OCI-LY1 (cell line): ENCODE measurements around the gene SLC22A1.

Experiments used
- H2AFZ ChIP-seq: fragments of 200-600 bp; sonication (generic), shearing (Covaris generic); 2 replicates; pipeline ENCODE4 v1.6.0; 2014; ENCODE audit warnings: antibody characterized with exemption, mild to moderate bottlenecking, low read length
- H3F3A ChIP-seq: fragments of 200-600 bp; sonication (generic), shearing (Covaris generic); 2 replicates; pipeline ENCODE4 v1.6.0; 2014; ENCODE audit warnings: mild to moderate bottlenecking, antibody characterized with exemption, low read length, moderate library complexity; ENCODE audit not compliant: insufficient read depth
- H3K27ac ChIP-seq: fragments of 200-600 bp; sonication (generic); 2 replicates; pipeline ENCODE4 v1.5.1; 2014; ENCODE audit warnings: low read length, mixed run types, mild to moderate bottlenecking, low read depth; ENCODE audit not compliant: poor library complexity, severe bottlenecking
- H3K27me3 ChIP-seq: fragments of 200-600 bp; sonication (generic); 2 replicates; pipeline ENCODE4 v1.6.0; 2014; ENCODE audit warnings: antibody characterized with exemption, mild to moderate bottlenecking, low read length, moderate library complexity; ENCODE audit not compliant: insufficient read depth
- H3K36me3 ChIP-seq: fragments of 200-600 bp; sonication (generic); 2 replicates; pipeline ENCODE4 v1.6.1; 2014; ENCODE audit warnings: mild to moderate bottlenecking, antibody characterized with exemption, low read length, moderate library complexity, mixed read lengths; ENCODE audit not compliant: insufficient read depth
- H3K4me1 ChIP-seq: fragments of 200-600 bp; sonication (generic); 2 replicates; pipeline ENCODE4 v1.5.1; 2014; ENCODE audit warnings: mild to moderate bottlenecking, low read length, moderate library complexity; ENCODE audit not compliant: insufficient read depth, severe bottlenecking
- H3K4me2 ChIP-seq: fragments of 200-600 bp; sonication (generic), shearing (Covaris generic); 2 replicates; pipeline ENCODE4 v1.6.1; 2014; ENCODE audit warnings: low read length
- H3K4me3 ChIP-seq: fragments of 200-600 bp; sonication (generic); 2 replicates; pipeline ENCODE4 v1.5.1; 2014; ENCODE audit warnings: low read length, low read depth, mild to moderate bottlenecking, mixed read lengths; ENCODE audit not compliant: poor library complexity, severe bottlenecking
- H3K79me2 ChIP-seq: fragments of 200-600 bp; shearing (Covaris generic); 2 replicates; pipeline ENCODE4 v1.6.1; 2016; ENCODE audit warnings: mixed run types, low read length, mixed read lengths; ENCODE audit not compliant: insufficient read depth
- H3K9ac ChIP-seq: fragments of 200-600 bp; sonication (generic), shearing (Covaris generic); 2 replicates; pipeline ENCODE4 v1.6.1; 2014; ENCODE audit warnings: mild to moderate bottlenecking, low read length, mixed read lengths
- H3K9me2 ChIP-seq: fragments of 200-600 bp; sonication (generic), shearing (Covaris generic); 2 replicates; pipeline ENCODE4 v1.6.1; 2014; ENCODE audit warnings: low read depth, mild to moderate bottlenecking, low read length, mixed read lengths
- H3K9me3 ChIP-seq: fragments of 200-600 bp; shearing (Covaris generic); 2 replicates; pipeline ENCODE4 v1.6.1; 2014; ENCODE audit warnings: low read length, mixed read lengths
- H4K20me1 ChIP-seq: fragments of 200-600 bp; sonication (generic), shearing (Covaris generic); 2 replicates; pipeline ENCODE4 v1.6.0; 2016; ENCODE audit warnings: mild to moderate bottlenecking, low read length; ENCODE audit not compliant: insufficient read depth
- EZH2 ChIP-seq: fragments of 200-600 bp; sonication (generic), shearing (Covaris generic); IDR thresholded peaks from 2 replicates; pipeline ENCODE4 v1.8.0; 2017; ENCODE audit warnings: borderline replicate concordance, mixed run types, mild to moderate bottlenecking, antibody characterized with exemption, low read length, moderate library complexity, mixed read lengths
- TF ChIP-seq, protein P1 (sequence below): fragments of 200-600 bp; sonication (generic), shearing (Covaris generic); IDR thresholded peaks from 2 replicates; pipeline ENCODE4 v1.5.1; 2017; ENCODE audit warnings: mild to moderate bottlenecking, antibody characterized with exemption, low read length, moderate library complexity, mixed read lengths

Gene SLC22A1

DNA sequence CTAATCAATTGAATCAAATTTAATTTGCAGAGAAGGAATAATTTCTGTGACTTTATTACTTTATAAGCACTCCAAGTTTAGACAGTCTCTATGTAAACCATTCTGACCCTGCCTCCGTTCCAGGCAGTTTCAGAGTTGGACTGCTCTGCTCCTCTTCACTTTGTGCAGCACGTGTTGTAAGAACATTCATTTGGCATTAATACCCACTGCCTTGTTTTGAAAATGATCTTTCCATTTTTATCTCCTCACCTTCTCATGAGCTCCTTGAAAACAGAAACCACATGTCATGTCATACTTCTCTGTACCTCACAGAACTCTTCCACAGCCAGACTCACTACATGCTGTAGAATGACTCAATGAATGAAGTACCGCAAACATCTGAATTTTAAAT lies 25.5 kb downstream of the SLC22A1 start:
- H3K4me1 ChIP-seq, result no peaks in the 10 kb centered on the region
- H4K20me1 ChIP-seq, result no peaks in the 10 kb centered on the region
- no peaks in the 10 kb centered on the region for H3K9me3 ChIP-seq
- H3K79me2 ChIP-seq, result no peaks in the 10 kb centered on the region
- H3K4me3 ChIP-seq, result no peak overlapping the region
- H3K27ac ChIP-seq, result no peak overlapping the region
- no peaks in the 10 kb centered on the region for H3K36me3 ChIP-seq
- H3K27me3 ChIP-seq, result no peaks in the 10 kb centered on the region
- no peak overlapping the region for H3K9ac ChIP-seq
- no peak overlapping the region for H3K4me2 ChIP-seq
- H3F3A ChIP-seq, result no peaks in the 10 kb centered on the region
- H2AFZ ChIP-seq, result no peak overlapping the region
- TF ChIP-seq, protein P1, sequence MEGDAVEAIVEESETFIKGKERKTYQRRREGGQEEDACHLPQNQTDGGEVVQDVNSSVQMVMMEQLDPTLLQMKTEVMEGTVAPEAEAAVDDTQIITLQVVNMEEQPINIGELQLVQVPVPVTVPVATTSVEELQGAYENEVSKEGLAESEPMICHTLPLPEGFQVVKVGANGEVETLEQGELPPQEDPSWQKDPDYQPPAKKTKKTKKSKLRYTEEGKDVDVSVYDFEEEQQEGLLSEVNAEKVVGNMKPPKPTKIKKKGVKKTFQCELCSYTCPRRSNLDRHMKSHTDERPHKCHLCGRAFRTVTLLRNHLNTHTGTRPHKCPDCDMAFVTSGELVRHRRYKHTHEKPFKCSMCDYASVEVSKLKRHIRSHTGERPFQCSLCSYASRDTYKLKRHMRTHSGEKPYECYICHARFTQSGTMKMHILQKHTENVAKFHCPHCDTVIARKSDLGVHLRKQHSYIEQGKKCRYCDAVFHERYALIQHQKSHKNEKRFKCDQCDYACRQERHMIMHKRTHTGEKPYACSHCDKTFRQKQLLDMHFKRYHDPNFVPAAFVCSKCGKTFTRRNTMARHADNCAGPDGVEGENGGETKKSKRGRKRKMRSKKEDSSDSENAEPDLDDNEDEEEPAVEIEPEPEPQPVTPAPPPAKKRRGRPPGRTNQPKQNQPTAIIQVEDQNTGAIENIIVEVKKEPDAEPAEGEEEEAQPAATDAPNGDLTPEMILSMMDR, result no peak
- TF ChIP-seq EZH2, result no peak
- no peaks in the 10 kb centered on the region for H3K9me2 ChIP-seq

DNA sequence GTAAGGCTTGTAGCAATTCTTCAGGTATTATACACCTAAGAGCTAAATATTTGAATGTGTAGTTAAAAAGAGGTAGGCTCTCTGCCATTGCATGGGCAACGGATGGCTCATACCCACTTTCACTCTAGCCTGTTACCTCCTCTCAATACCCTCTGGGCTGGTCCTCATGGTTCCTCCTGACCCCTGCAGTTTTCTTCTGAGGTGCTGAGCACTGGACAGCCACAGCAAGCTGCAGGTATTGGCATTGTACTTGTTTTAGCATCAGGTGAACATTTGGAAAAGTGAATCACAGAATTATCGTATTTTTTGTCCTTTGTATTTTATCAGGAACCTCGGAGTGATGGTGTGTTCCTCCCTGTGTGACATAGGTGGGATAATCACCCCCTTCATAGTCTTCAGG lies 32.9 kb downstream of the SLC22A1 start:
- no peaks in the 10 kb centered on the region for H3K79me2 ChIP-seq
- no peaks in the 10 kb centered on the region for H3K36me3 ChIP-seq
- H3K9me3 ChIP-seq, result no peaks in the 10 kb centered on the region
- H3F3A ChIP-seq, result no peaks in the 10 kb centered on the region
- H3K9me2 ChIP-seq, result no peaks in the 10 kb centered on the region
- no peak overlapping the region for H3K9ac ChIP-seq
- no peak for TF ChIP-seq EZH2
- TF ChIP-seq, protein P1, result no peak
- no peaks in the 10 kb centered on the region for H3K27me3 ChIP-seq
- H4K20me1 ChIP-seq, result no peaks in the 10 kb centered on the region
- H3K4me2 ChIP-seq, result no peak overlapping the region
- H3K4me1 ChIP-seq, result no peaks in the 10 kb centered on the region
- no peak overlapping the region for H2AFZ ChIP-seq
- no peak overlapping the region for H3K4me3 ChIP-seq
- H3K27ac ChIP-seq, result no peak overlapping the region

DNA sequence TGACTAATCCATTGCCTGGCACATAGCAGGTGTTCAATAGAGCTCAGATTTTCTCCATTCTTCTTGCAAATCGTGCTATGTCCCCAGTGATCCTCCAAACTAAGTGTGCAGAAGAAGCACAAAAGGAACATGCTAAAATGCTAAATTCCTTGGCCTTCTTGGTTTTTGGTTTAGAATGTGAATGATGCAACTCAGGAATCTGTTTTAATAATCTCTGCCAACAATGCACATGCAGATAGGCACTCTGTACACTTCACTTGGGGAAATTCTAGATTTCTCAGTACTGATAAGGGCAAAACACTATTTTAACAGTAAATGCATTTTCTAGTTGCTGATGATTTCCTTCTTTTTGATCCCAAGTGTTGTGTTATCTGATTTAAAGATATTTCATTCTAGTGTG lies 35.2 kb downstream of the SLC22A1 start:
- Histone ChIP-seq H3K4me3 (no peak overlapping the region), H3K27ac (no peak overlapping the region), H3K36me3 (no peaks in the 10 kb centered on the region), H3K9me2 (no peaks in the 10 kb centered on the region), H3K4me2 (no peak overlapping the region), H3K27me3 (peaks cover 3% of the 10 kb centered on the region; the same call in 1 of the 2 replicates), H3K79me2 (no peaks in the 10 kb centered on the region), H4K20me1 (no peaks in the 10 kb centered on the region), H3F3A (no peaks in the 10 kb centered on the region), H2AFZ (no peak overlapping the region), H3K9ac (no peak overlapping the region), H3K9me3 (no peaks in the 10 kb centered on the region), H3K4me1 (no peaks in the 10 kb centered on the region)
- no peak for TF ChIP-seq EZH2
- TF ChIP-seq, protein P1, result no peak
